NCI-H128 (cell line): ENCODE data around the gene GRIFIN.
"Not testable (repeated sequence)": the region's sequence is repeated elsewhere in the genome, so short reads cannot be mapped to it uniquely, and the experiment has no call there.

Experiments used
- DNase-seq: peaks from one replicate; lab custom pipeline; 2025; ENCODE audit not compliant: unreplicated experiment; lab: John Stamatoyannopoulos, UW

GRIFIN gene

DNA sequence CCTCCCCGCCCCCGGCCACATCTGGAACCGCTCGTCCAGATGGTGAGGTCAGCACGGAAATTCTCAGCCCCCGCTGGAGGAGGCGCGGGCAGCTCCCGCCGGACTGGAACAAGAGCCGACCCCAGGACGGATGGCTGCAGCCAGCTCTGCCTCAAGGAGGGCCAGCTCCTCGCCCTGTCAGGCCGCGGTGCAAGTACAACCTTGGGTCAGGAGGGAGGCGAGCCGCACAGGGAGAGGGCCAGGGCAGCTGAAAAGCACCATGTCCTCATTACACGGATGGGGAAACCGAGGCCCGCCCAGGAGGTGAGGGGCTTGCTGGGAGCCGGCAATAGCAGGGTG lies 3.8 kb upstream of the GRIFIN start:
- DNase-seq, result no peak

DNA sequence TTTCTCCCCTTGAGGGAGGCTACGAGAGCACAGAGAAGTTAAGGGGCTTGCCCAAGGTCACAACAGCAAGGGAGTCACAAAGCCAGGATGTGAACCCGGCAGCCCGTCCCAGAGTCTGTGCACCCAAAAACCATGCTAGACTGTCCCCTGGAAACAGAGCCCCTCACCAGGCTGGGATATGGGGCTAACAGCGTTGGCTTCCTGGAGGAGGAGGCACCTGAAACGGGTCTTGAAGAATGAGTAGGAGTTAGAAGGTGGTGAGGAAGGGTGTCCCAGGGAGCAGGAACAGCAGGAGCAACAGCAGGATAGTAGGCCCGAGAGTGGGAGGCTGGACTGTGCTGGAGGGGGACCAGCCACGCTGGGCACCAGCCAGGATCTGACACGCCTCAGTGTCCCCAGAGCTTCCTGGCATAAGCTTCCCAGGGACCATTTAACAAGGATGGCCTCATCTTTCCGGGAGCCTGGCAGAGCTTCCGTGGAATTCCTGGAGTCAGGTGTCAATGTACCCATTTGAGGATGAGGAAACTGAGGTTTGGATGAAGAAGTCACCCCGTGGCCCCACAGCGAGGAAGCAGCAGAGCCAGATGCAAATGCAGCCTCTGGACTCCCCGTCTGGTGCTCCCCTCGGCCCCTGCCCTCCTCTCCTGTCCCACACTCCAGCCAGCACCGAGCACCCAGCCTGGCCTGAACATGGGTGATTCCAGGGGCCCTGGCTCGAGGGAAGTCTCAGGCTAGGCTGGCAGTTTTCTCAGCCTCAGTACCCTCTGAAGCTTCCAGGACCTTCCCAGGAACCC lies 3.3 kb upstream of the GRIFIN start:
- no peak for DNase-seq

DNA sequence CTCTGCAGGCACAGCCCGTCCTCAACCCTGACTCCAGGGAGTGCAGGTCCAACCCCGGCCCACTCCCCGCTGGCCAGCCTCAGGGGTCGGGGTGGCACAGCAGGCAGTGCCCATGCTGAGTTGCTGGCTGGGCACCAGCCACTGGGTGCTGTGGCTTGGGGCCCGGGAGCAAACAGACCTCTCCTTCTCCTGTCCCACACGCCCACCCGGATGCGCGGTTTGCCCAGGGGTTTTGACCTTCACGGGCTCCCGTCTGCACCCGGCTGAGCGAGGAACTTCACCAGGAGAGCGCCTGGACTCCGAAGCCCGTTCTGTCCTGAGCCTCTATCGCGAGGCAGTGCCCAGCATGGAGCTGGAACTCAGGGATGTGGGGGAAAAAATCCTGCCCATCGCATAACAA lies 2.6 kb upstream of the GRIFIN start:
- no peak for DNase-seq

DNA sequence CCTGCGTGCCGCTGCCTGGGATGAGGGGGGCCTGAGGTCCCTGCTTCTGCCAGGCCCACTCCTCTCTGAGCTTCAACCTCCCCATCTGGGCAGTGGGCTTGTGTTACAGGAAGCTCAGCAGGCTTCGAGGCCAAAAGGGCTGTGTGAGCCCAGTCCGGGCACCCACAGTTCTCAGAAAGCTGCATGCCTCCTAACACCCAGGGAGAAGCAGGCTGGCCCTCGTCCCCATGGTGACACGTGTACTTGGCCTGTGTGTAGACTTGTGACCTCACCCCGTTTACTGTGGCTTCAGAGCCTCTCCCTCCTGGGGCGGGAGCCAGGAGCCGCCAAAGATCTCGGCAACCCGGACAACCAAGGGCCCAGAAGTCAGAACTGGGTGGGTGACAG lies 2.2 kb upstream of the GRIFIN start:
- DNase-seq, result no peak

DNA sequence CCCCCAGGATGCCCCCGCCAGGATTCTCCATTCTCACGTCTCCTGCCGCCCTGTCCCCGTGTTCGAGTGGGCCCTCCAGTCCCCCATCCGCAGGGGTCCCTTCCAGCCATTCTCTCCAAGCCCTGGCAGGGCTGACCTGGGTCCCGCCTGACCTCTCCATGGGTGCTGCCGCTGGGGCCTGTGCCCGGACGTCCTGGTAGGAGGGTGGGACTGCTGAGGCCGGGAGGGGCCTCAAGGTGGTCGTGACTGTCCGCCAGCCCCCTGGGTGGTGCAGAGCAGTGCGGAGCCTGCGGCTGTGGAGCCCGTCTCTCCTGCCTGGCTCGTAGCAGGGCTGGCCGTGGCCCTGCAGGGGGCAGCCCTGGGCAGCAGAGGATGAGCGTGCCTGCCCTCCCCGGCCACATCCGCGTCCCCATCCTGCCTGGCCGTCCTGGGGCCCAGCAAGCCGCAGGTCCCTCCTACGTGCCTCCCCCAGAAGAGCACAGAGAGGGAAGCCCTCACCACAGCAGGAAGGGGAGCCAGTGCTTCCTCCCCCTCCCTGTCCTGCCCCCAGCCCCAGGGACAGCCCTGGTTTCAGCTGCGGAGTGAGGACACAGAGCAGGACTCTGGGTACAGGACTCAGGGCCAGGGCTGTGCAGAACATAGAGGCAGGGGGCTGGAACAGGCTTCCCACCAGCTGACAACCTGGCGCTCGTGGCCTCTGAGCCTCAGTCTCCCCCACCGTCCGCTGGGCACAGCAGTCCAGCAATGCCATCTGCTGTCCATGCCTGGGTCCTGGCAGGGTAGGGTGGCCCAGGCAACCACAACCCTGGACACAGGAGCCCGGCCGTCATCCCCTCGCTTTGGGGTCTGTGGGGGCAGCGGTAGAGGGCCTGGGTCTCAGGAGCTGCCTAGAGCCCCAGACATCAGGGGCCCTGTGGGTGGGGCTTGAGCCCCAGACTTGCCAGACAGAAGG lies 1.5 kb upstream of the GRIFIN start:
- no peak for DNase-seq

DNA sequence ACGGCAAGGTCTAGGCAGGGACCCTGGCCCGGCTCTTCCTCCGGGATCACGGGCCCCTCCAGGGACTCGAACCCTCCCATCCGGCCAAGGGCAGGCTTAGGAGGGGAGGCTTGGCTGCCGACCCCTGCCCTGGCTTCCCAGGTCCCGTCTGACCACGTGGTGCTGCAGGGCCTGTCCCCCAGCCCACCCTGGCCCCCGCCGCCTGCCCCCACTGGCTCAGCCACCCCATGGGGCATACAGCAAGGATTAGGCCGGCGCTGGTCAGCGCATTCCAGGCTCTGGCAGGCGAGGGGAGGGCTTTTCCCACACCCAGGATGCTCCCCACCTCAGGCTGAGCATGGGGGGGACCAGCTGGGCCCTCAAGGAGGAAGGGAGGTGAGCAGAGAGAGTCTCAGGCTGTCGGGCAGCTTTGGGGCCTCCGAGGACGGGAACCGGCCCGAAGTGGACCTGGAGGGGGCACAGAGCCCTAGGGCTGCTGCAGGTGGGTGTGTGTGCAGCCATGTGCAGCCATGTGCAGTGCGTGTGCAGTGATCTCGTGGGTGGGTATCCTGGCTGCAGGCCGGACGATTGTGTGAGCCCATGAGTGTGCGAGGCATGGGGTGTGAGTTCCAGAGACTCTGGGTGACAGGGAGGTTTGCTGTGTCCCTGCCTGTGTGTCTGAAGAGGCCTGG lies 713 bp upstream of the GRIFIN start:
- DNase-seq, result no peak

DNA sequence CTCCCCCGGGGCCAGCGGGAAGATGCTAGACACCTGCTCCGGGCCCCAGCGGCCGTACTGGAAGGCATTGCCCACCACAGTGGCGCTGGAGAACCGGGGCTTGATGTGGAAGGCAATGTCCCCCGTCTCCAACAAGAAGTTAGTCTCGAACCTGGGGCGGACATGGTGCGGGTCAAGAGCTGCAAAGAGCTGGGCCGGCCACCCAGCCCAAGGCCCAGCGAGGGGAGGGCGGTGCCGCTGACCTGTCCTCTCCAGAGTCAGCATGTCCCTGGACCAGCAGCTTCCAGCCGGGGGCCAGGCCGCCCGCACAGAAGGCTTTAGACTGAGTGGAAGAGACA lies 551 bp downstream of the GRIFIN start:
- DNase-seq, result no peak

DNA sequence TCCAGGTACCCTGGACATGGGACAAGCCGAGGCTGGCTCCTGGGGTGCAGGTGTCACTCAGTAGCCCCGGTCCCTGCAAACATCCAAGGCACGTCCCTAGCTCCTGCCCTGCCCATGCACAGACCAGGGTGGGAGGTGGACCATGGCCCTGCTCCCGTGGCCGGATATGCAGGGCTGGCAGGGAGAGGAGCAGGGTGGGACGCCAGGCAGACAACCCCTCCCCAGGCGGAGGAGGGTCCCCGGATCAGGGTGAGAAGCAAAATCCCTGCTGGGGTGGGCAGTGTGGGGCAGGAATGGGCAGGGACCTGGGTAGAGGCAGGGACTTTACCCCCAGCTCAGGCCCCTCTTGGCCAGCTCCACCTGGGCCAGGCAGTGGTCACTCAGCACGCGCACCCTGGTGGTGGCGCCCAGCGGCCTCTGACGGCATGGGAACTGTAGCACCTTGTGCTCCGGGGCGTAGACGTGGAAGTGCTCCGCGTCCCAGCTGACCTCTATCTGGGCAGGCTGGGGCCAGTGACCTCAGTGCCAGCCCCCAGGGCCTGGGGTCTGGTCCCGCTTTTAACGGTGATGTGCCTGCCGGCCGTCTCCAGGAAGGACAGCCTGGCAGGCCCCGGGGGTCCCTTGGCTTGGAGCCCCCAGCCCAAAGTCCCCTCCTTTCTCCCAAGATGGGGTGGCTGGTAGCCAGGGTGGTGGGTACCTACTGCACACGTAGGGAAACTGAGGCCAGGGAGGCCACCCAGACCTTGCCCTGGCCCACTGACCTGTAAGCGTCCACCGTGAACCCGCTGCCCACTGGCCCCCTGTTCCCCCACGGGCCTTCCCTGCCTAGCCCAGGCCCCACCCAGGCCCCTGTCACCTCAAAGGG lies 1.2 kb downstream of the GRIFIN start:
- no peak for DNase-seq

DNA sequence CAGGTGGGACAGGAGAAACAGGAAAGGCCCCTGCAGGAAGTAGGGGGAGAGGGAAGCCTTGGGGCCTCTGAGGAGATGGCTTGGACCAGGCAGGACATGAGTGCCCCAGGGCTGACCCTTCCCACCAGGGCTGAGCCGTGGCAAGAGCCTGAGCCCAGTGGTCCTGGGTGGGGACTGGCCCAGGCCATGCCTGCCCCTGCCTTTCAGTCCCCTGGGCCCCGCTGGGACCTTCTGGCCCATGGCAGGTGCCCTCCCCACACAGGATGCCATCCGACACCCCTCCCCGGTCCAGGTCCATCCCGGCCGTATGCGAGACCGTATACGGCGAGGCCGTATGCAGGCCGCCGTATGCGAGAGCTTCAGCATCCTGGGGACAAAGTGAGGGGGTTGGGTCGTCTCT lies 2.0 kb downstream of the GRIFIN start:
- no peak for DNase-seq

DNA sequence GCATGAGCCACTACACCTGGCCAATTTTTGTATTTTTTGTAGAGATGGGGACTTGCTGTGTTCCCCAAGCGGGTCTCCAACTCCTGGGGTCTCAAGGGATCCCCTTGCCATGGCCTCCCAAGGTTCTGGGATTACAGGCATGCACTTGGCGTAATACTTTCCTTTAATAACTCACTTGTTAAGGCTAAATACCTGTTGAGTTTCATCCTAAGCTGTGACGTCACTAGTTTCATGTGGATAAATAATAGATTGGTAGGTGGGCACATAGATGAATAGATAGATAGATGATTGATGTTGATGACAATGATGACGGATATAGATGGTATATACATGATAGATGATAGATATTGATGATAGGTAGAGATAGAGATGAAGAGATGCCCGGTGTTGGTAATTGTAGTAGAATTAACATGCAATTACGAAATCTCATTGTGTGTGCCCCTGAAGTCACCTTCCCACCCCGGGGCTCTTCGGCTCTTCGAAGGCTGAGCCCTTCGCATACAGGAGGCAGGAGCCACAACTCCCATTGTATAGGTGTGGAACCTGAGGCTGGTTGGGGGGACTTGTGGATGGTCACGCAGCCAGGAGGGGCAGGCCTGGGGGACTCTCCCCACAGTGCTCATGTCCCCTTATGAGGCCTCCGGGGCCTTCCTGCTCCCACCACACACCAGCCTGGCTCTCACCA lies 2.6 kb downstream of the GRIFIN start:
- no peak for DNase-seq

DNA sequence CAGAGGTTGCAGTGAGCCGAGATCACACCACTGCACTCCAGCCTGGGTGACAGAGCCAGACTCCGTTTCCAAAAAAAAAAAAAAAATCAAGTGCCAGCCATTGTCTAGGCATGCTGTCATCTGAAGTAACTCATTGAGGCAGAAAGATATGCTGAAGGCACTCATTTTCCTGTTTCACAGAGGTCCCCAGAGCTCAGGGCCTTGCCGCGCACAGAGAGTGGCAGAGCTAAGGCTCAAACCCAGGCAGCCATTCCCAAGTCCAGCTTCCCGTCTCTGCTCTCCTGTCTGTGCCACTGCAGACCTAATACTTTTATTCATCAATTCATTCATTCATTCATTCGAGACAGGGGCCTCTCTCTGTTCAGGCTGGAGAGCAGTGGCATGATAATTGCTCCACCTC lies 3.5 kb downstream of the GRIFIN start:
- no peak for DNase-seq

DNA sequence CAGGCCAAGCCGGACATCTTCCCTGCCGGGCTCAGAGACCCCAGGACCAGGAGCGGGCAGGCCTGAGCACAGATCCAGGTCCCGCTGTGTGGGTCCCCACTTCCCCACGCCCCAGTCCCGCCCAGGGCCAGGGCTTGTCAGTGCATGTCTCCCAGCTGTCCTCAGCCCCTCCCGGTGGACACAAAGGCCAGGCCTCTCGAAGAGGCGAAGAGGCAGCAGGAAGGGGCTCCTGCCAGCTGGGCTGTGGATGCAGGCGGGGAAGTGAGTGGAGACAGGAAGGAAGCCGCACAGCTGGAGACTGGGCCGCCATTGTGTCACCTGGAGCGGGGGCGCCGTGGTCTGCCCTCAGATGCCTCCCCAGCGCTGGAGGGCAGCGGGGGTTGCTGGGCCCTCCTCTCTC lies 4.8 kb downstream of the GRIFIN start:
- DNase-seq, result no peak

DNA sequence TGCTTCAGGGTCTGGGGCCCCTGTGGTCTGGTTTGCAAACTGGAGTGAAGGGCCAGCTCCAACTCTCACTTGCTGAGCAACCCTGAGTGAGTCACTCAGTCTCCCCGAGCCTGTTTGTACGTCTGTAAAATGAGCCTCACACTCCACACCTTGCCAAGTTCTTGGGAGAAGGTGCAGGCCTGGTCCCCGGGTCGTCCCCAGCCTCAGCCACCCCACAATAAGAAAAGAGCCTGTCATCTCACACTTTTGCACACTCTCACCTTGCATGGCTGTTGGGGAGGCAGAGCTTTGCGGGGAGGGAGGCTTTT lies 5.2 kb downstream of the GRIFIN start:
- DNase-seq, result no peak

DNA sequence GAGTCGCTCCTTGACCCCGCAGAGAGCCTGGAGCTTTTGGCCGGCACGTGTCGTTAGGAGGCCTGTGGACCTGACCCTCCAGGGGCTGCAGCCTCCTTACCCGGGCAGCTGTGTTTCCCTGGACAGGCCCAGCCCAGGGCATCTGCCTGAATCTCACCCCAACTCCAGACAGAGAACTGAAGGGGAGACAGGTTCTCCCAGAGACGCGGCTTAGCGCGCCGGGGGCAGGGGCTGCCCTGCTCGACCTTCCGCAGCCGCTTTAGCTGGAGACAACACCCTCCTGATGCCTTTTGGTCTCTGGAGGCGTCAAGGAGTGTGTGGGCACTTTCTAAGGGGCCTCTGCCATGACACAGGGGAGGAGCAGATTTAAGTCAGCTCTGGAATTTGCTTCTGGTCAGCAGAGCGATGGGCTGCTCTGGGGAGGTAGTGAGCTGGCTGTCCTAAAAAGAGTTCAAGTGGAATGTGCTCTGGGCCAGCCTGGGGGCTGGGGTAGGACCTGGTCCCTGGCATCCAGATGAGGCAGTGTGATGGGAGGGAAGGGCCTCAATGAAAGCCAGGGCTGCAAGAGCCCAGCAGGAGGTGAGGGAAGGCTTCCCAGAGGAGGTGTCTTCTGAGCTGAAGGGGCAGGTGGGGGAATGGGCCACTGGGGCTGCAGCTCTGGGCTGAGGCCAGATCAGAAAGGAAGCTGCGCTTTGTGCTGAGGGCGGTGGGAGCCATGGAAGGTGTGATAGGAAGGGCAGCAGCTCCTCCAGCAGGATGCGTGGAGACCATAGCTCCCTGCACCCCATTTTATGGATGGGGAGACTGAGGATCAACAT lies 5.8 kb downstream of the GRIFIN start:
- DNase-seq, result no peak

DNA sequence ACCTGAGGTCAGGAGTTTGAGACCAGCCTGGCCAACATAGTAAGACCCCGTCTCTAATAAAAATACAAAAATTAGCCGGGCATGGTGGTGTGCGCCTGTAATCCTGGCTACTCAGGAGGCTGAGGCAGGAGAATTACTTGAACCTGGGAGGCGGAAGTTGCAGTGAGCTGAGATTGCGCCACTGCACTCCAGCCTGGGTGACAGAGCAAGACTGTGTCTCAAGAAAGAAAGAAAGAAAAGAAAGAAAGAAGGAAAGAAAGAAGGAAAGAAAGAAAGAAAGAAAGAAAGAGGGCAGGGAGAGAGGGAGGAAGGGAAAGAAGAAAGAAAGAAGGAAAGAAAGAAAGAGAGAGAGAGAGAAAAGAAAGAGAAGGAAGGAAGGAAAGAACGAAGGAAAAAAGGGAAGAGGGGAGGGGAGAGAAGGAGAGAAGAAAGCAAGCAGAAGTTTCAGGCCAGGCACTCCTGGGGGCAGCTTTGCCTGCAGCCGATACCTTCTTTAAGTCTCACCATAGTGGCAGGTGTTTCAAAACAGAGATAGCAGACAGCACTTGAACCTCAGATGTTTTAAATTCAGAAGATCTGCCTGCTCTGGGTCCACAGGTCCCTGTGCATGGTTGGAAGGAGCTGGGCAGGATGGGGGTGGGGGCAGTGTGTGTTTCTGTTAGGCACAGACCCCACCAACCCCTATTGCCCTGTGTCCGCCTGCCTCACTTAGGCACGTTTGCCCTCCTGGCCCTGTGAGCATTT lies 6.6 kb downstream of the GRIFIN start:
- not testable (repeated sequence) for DNase-seq

DNA sequence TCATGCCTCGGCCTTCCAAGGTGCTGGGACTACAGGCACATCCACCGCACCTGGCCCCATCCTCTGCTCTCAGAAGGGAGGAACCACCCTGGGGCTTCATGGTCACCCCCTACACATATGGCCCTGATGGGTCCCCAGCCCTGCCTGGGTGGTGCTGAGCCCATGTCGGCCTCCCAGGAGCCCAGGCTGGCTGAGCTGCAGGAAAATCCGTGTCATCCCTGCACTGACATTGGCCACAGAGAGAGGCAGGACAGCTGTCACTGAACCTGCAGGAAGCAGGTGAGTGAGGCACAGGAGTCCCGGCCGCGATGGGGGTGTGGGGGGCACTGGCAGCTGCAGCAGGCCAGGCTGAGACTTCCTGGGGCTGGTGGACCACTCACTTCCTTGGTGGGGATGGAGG lies 8.0 kb downstream of the GRIFIN start:
- DNase-seq, result no peak

DNA sequence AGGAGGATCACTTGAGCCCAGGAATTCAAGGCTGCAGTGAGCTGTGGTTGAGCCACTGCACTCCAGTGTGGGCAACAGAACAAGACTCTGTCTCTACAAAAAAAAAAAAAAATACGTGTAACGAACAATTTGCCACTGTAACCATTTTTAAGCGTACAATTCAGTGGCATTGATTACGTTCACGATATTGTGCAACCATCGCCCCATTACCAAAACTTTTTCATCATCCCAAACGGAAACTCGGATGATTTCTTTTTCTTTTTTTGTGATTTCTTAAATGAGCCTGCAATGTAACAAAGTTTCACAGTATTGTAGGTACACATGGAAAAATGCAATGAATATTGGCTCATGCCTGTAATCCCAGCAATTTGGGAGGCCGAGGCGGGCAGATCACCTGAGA lies 9.5 kb downstream of the GRIFIN start:
- DNase-seq, result no peak

DNA sequence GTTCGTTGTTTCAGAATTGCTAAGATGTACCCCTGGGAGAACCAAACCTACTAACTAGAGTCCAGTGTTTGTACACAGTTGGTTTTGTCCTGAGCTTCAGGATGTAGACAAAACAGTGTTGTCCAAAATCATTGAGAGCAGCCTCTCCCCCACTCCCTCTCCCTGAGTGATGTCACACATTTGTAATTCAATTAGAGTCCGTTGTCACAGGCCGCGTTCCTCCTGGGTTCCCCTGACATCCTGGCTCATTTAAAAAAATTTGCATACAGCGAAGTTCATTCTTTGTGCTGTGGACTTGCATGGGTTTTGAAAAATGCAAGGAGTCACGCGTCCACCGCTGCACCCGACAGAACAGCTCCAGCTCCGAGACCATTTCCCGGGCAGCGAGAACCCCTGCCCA lies 10.3 kb downstream of the GRIFIN start:
- no peak for DNase-seq

DNA sequence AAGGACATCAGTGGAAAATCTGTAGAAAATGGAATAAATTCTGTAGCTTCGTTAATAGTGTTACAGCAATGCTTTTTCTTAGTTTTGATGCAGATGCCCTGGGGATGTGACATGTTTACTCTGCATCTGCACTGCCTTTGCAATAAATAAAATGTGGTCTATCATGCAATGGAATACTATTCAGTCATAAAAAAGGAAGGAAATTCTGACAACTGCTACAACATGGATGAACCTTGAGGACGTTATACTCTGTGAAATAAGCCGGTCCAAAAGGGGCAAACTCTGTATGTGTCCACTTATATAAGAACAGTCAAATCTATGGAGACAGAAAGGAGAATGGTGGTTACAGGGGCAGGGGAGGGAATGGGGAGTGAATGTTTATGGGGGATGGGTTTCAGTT lies 13.5 kb downstream of the GRIFIN start:
- DNase-seq, result no peak
